Thyroid gland (tissue), 4 donors: ENCODE results near the gene NKAPL. TPM values are rescaled to one million over a fixed set of nuclear protein-coding genes. Genes with fewer than 3 reads are reported as not detected.
"Not testable (repeated sequence)": the region's sequence is repeated elsewhere in the genome, so short reads cannot be mapped to it uniquely, and the experiment has no call there.

Experiments
- DNase-seq, 2 donors: peaks; one replicate each; pipeline ENCODE4 v3.0.0-alpha.2; 2019
- H3K27ac ChIP-seq, 3 donors: fragments of 200-600 bp; sonication (generic); 1 replicate in 2 of 3; 2 replicates in 1 of 3; pipeline ENCODE4 v1.5.1; 2016 to 2019; ENCODE audit warnings: mild to moderate bottlenecking in 1 of 3, moderate library complexity in 1 of 3
- H3K27me3 ChIP-seq: fragments of 200-600 bp; sonication (generic); one replicate; pipeline ENCODE4 v1.5.1; 2019
- H3K36me3 ChIP-seq, 2 donors: fragments of 200-600 bp; sonication (generic); one replicate each; pipeline ENCODE4 v1.5.1; 2016 to 2019
- H3K4me1 ChIP-seq, 2 donors: fragments of 200-600 bp; sonication (generic); one replicate each; pipeline ENCODE4 v1.5.1; 2017 to 2019
- H3K4me3 ChIP-seq, 3 donors: fragments of 200-600 bp; sonication (generic); replicated peaks in 1 of 3; 1 replicate in 2 of 3; 2 replicates in 1 of 3; pipeline ENCODE4 v1.5.1; 2016; ENCODE audit warnings: mild to moderate bottlenecking in 1 of 3
- H3K9me3 ChIP-seq: fragments of 200-600 bp; sonication (generic); one replicate; pipeline ENCODE4 v1.5.1; 2017
- CTCF ChIP-seq, 6 experiments: fragments of 200-600 bp in 3 of 6; fragments of 450-650 bp in 3 of 6; sonication (generic) in 3 of 6; IDR thresholded peaks; one replicate each; pipeline ENCODE4 v1.5.1; 2016 to 2019; ENCODE audit warnings: antibody characterized with exemption in 6 of 6, mild to moderate bottlenecking in 2 of 6, inconsistent platforms in 1 of 6, moderate library complexity in 1 of 6
- POLR2A ChIP-seq, 2 donors: fragments of 450-650 bp; IDR thresholded peaks; one replicate each; pipeline ENCODE4 v1.6.1; 2017; ENCODE audit warnings: antibody characterized with exemption in 2 of 2, mild to moderate bottlenecking in 2 of 2, moderate library complexity in 1 of 2
- WGBS, 2 donors: methylation state at CpG; one replicate each; pipeline ENCODE4 v1.1.5; 2017; 5-methylcytosine and 5-hydroxymethylcytosine counted together
- intact Hi-C: fragments of 100-400 bp; cut with DNase I; formaldehyde crosslinking; loops from one replicate; pipeline ENCODE4 v1.15.1; 2023
- total RNA-seq, 4 donors: library from RNA; depleted of rRNA; stranded (reverse); fragments of >200 nt; gene quantifications; one replicate each; pipeline ENCODE4 v1.2.3, GENCODE V29; 2016

NKAPL gene
- total RNA-seq, 4 donors from 2014 or later = 0.67 to 0.68 (median 0.67) TPM; not detected in 1

GRCh38 chr6:28282926-28283325, 23.8 kb downstream of the NKAPL start:
- intact Hi-C loops = no loop called here
- Histone ChIP-seq H3K36me3 (peaks cover 0 to 6% of the 10 kb centered on the region in 2 donors), H3K4me1 (peaks cover 0 to 5% of the 10 kb centered on the region in 2 donors), H3K27me3 (no peaks in the 10 kb centered on the region), H3K9me3 (no peaks in the 10 kb centered on the region), H3K27ac (no peak overlapping the region), H3K4me3 (no peak overlapping the region)
- no peak for DNase-seq
- TF ChIP-seq CTCF (IDR thresholded peaks at IDR 0.05) (no peak), POLR2A (IDR thresholded peaks at IDR 0.05) (no peak)
- 89 to 98% methylated on average over 2 of the region's 2 CpGs for WGBS, 2 donors

DNA sequence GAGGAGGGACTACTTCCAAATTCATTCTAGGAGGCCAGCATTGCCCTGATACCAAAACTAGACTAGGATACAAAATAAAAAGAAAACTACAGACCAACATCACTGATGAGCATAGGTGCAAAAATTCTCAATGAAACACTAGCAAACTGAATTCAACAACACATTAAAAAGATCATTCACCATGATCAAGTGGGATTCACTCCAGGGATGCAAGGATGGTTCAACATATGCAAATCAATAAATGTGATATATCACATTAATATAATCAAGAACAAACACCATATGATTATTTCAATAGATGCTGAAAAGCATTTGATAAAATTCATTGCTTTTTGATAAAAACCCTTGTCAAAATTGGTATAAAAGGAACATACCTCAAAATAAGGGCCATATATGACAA, 32.5 kb downstream of the NKAPL start:
- TF ChIP-seq POLR2A (IDR thresholded peaks at IDR 0.05) (no peak), CTCF (IDR thresholded peaks at IDR 0.05) (no peak)
- H3K27ac ChIP-seq = no peak overlapping the region
- no peaks in the 10 kb centered on the region for H3K9me3 ChIP-seq
- H3K36me3 ChIP-seq = peaks cover 0 to 9% of the 10 kb centered on the region in 2 donors
- H3K27me3 ChIP-seq = no peaks in the 10 kb centered on the region
- intact Hi-C loops = no loop called here
- no peaks in the 10 kb centered on the region for H3K4me1 ChIP-seq
- H3K4me3 ChIP-seq = no peak overlapping the region
- no peak for DNase-seq

- no peaks in the 10 kb centered on the region for H3K4me1 ChIP-seq
- intact Hi-C loops = no loop called here
- H3K36me3 ChIP-seq = no peaks in the 10 kb centered on the region
- no peak for TF ChIP-seq CTCF (IDR thresholded peaks at IDR 0.05)
- no peak for TF ChIP-seq POLR2A (IDR thresholded peaks at IDR 0.05)
- no peak for DNase-seq
- no peak overlapping the region for H3K27ac ChIP-seq
- 93 to 97% methylated on average over 5 of the region's 5 CpGs for WGBS, 2 donors
- no peak overlapping the region for H3K4me3 ChIP-seq
- no peaks in the 10 kb centered on the region for H3K9me3 ChIP-seq
- no peaks in the 10 kb centered on the region for H3K27me3 ChIP-seq
These were observed 36.2 kb downstream of the NKAPL start for GRCh38 chr6:28295326-28295725.

DNA sequence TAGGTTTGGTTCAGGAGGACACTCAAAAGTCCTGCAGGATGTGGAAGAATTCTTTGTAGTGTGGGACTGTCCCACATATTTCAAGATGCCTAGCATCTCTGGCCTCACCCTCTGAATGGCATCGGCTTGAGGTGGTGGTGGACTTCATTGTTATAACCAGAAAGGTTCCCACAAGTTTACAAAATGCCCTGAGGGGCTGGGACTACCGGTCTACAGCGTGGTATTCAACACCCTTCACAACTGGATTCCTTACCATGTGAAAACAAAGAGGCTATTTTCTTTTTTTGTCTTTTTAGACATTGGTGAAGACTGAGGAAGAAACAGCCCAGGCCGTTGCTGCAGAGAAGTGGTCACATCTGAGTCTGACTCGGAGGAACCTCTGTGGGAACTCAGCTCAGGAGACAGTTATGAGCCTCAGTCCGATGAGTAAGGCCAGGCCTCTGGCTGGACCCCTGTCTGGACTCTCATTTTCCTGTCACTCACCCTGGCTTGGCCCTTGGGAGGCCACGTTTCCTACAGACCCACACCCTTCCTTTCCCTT, 37.5 kb downstream of the NKAPL start:
- intact Hi-C loops = no loop called here
- Histone ChIP-seq H3K27me3 (no peaks in the 10 kb centered on the region), H3K36me3 (no peaks in the 10 kb centered on the region), H3K4me3 (no peak overlapping the region), H3K4me1 (no peaks in the 10 kb centered on the region), H3K9me3 (no peaks in the 10 kb centered on the region), H3K27ac (no peak overlapping the region)
- WGBS, 2 donors = 85 to 94% methylated on average over 7 of the region's 7 CpGs
- no peak for TF ChIP-seq CTCF (IDR thresholded peaks at IDR 0.05)
- no peak for TF ChIP-seq POLR2A (IDR thresholded peaks at IDR 0.05)
- no peak for DNase-seq

GRCh38 chr6:28303570-28303969, 44.5 kb downstream of the NKAPL start:
- Histone ChIP-seq H3K9me3 (no peaks in the 10 kb centered on the region), H3K27me3 (no peaks in the 10 kb centered on the region), H3K27ac (no peak overlapping the region), H3K4me1 (no peaks in the 10 kb centered on the region), H3K4me3 (no peak overlapping the region), H3K36me3 (no peaks in the 10 kb centered on the region)
- DNase-seq = no peak
- WGBS, 2 donors = 90 to 92% methylated on average over 3 of the region's 3 CpGs
- no peak for TF ChIP-seq POLR2A (IDR thresholded peaks at IDR 0.05)
- TF ChIP-seq CTCF (IDR thresholded peaks at IDR 0.05) = no peak
- intact Hi-C loops = no loop called here

GRCh38 chr6:28306363-28306762, 47.3 kb downstream of the NKAPL start:
- not testable (repeated sequence) for H3K4me3 ChIP-seq, H3K27ac ChIP-seq

More at GRCh38 chr6:28306363-28306762, 47.3 kb downstream of the NKAPL start:
- H3K27me3 ChIP-seq, H3K4me1 ChIP-seq, H3K36me3 ChIP-seq, DNase-seq, intact Hi-C loops, H3K9me3 ChIP-seq: not testable (repeated sequence)
